WTC11 (cell line): ENCODE results near the gene PPIB. TPM values are rescaled to one million over a fixed set of nuclear protein-coding genes. Genes with fewer than 3 reads are reported as not detected.

Experiments used
- ATAC-seq: fragments of 200-7000 bp; cut with Tn5 transposase; 2 replicates; pipeline ENCODE4 v1.10.0; 2021; ENCODE audit warnings: mild to moderate bottlenecking, moderate library complexity
- CTCF ChIA-PET: fragments of 300-600 bp; sonication (Branson Sonifier 250); formaldehyde crosslinking; loops from one replicate; lab custom pipeline; 2021; ENCODE audit warnings: antibody characterized with exemption; lab: Charles Lee
- POLR2A ChIA-PET: fragments of 350-600 bp; sonication (Branson Sonifier 250); formaldehyde crosslinking; loops from one replicate; lab custom pipeline; 2021; ENCODE audit warnings: antibody characterized with exemption; lab: Charles Lee
- DNase-seq: peaks from one replicate; pipeline ENCODE4 v3.0.0; 2021; ENCODE audit warnings: low spot score
- H3K27ac Mint-ChIP-seq: 2 replicates; pipeline ENCODE4 v1.8.0; 2021; ENCODE audit warnings: mixed read lengths
- H3K27me3 Mint-ChIP-seq: 2 replicates; pipeline ENCODE4 v1.8.0; 2021; ENCODE audit warnings: low read depth, mild to moderate bottlenecking, moderate library complexity, mixed read lengths
- H3K36me3 Mint-ChIP-seq: 2 replicates; pipeline ENCODE4 v1.8.0; 2021; ENCODE audit warnings: mixed read lengths
- H3K4me1 Mint-ChIP-seq: 2 replicates; pipeline ENCODE4 v1.8.0; 2022; ENCODE audit warnings: mixed read lengths
- H3K4me3 Mint-ChIP-seq: 2 replicates; pipeline ENCODE4 v1.8.0; 2021; ENCODE audit warnings: mild to moderate bottlenecking, moderate library complexity, mixed read lengths
- H3K9me3 Mint-ChIP-seq: 2 replicates; pipeline ENCODE4 v1.8.0; 2021; ENCODE audit warnings: mixed read lengths
- ARID4B ChIP-seq: sonication (generic); formaldehyde crosslinking; IDR thresholded peaks from 2 replicates; pipeline ENCODE4 v1.8.0; 2023; ENCODE audit warnings: missing genetic modification reagents, mild to moderate bottlenecking, borderline replicate concordance
- CBFB ChIP-seq: sonication (generic); formaldehyde crosslinking; IDR thresholded peaks from 2 replicates; pipeline ENCODE4 v1.8.1; 2022; ENCODE audit warnings: mild to moderate bottlenecking, low read depth, missing genetic modification reagents
- CTCF ChIP-seq: fragments of 200-600 bp; IDR thresholded peaks from 2 replicates; pipeline ENCODE4 v1.8.0; 2022; ENCODE audit warnings: antibody characterized with exemption
- FOXJ3 ChIP-seq: sonication (generic); formaldehyde crosslinking; IDR thresholded peaks from 2 replicates; pipeline ENCODE4 v1.9.0; 2021; ENCODE audit warnings: missing genetic modification reagents, mild to moderate bottlenecking, borderline replicate concordance
- HMGA2 ChIP-seq: fragments of 250-450 bp; sonication (Bioruptor Pico); IDR thresholded peaks from 2 replicates; pipeline ENCODE4 v1.4.0; 2021; ENCODE audit warnings: mild to moderate bottlenecking, moderate library complexity
- IRF2 ChIP-seq: sonication (generic); formaldehyde crosslinking; IDR thresholded peaks from 2 replicates; pipeline ENCODE4 v1.8.0; 2022; ENCODE audit warnings: low read depth, missing genetic modification reagents, borderline replicate concordance
- MLX ChIP-seq: sonication (generic); formaldehyde crosslinking; IDR thresholded peaks from 2 replicates; pipeline ENCODE4 v1.8.1; 2023; ENCODE audit warnings: mild to moderate bottlenecking, missing genetic modification reagents, moderate library complexity
- MXD4 ChIP-seq: fragments of 250-450 bp; sonication (Bioruptor Pico); IDR thresholded peaks from 2 replicates; pipeline ENCODE4 v1.8.0; 2021; ENCODE audit warnings: mild to moderate bottlenecking, moderate library complexity, borderline replicate concordance
- MYBL2 ChIP-seq: sonication (generic); formaldehyde crosslinking; IDR thresholded peaks from 2 replicates; pipeline ENCODE4 v1.8.1; 2023; ENCODE audit warnings: mild to moderate bottlenecking, moderate library complexity, missing genetic modification reagents
- NFE2L1 ChIP-seq: sonication (generic); formaldehyde crosslinking; IDR thresholded peaks from 2 replicates; pipeline ENCODE4 v1.8.1; 2023; ENCODE audit warnings: missing genetic modification reagents
- NFYB ChIP-seq: sonication (generic); formaldehyde crosslinking; conservative IDR thresholded peaks from 2 replicates; pipeline ENCODE4 v1.8.0; 2022; ENCODE audit warnings: low read depth, missing genetic modification reagents
- PRDM15 ChIP-seq: sonication (generic); formaldehyde crosslinking; IDR thresholded peaks from 2 replicates; pipeline ENCODE4 v1.8.0; 2022; ENCODE audit warnings: missing genetic modification reagents
- SP1 ChIP-seq: sonication (generic); formaldehyde crosslinking; conservative IDR thresholded peaks from 2 replicates; pipeline ENCODE4 v1.8.1; 2022; ENCODE audit warnings: missing genetic modification reagents
- TEAD4 ChIP-seq: sonication (generic); formaldehyde crosslinking; IDR thresholded peaks from 2 replicates; pipeline ENCODE4 v1.8.0; 2022; ENCODE audit warnings: mild to moderate bottlenecking, missing genetic modification reagents
- TP53 ChIP-seq: sonication (generic); formaldehyde crosslinking; IDR thresholded peaks from 2 replicates; pipeline ENCODE4 v1.8.1; 2023; ENCODE audit warnings: mild to moderate bottlenecking, missing genetic modification reagents
- ZNF317 ChIP-seq: sonication (generic); formaldehyde crosslinking; IDR thresholded peaks from 2 replicates; pipeline ENCODE4 v1.8.1; 2023; ENCODE audit warnings: low read depth, mild to moderate bottlenecking, moderate library complexity, missing genetic modification reagents, borderline replicate concordance
- ZNF532 ChIP-seq: fragments of 250-450 bp; sonication (Bioruptor Pico); IDR thresholded peaks from 2 replicates; pipeline ENCODE4 v1.9.0; 2021; ENCODE audit warnings: mild to moderate bottlenecking, borderline replicate concordance
- total RNA-seq: library from RNA; stranded (reverse); gene quantifications from 3 replicates; pipeline ENCODE4 v1.2.3, GENCODE V29; 2021

PPIB gene
- total RNA-seq, 1 experiment from 2014 or later, result 485 TPM

- H3K9me3 Mint-ChIP-seq, result no peaks in the 10 kb centered on the region
- peaks cover 34% of the 10 kb centered on the region for H3K36me3 Mint-ChIP-seq
- H3K27me3 Mint-ChIP-seq, result no peaks in the 10 kb centered on the region
- ATAC-seq (no peak), DNase-seq (no peak)
- H3K4me1 Mint-ChIP-seq, result no peaks in the 10 kb centered on the region
- H3K27ac Mint-ChIP-seq, result no peak overlapping the region
- TF ChIP-seq MLX (CRISPR knock-in tag), result no peak
- no peak for TF ChIP-seq NFYB (CRISPR knock-in tag)
- no peak for TF ChIP-seq ARID4B
- TF ChIP-seq FOXJ3, result no peak
- TF ChIP-seq TEAD4 (CRISPR knock-in tag), result no peak
- no peak for TF ChIP-seq MXD4 (CRISPR knock-in tag)
- no peak for TF ChIP-seq MYBL2 (CRISPR knock-in tag)
- TF ChIP-seq TP53, result no peak
- no peak for TF ChIP-seq CTCF
- no peak for TF ChIP-seq HMGA2 (CRISPR knock-in tag)
- no peak for TF ChIP-seq ZNF317
- no peak for TF ChIP-seq IRF2
- no peak for TF ChIP-seq SP1 (CRISPR knock-in tag)
- TF ChIP-seq CBFB (CRISPR knock-in tag), result no peak
- TF ChIP-seq NFE2L1 (CRISPR knock-in tag), result no peak
- no peak for TF ChIP-seq ZNF532
- TF ChIP-seq, all 79 proteins: peak for 0
- POLR2A ChIA-PET, result no interaction called here
- no peak overlapping the region for H3K4me3 Mint-ChIP-seq
- CTCF ChIA-PET, result interaction anchor here (1.9 kb wide), 1 partner anchor 31 kb away, joined by 6 read pairs; no protein-coding TSS in a partner anchor
Observed at GRCh38 chr15:64122444-64122843, 40.4 kb downstream of the PPIB start.

GRCh38 chr15:64121614-64122013, 41.2 kb downstream of the PPIB start:
- CTCF ChIA-PET, result interaction anchor here (1.9 kb wide), 1 partner anchor 31 kb away, joined by 6 read pairs; no protein-coding TSS in a partner anchor
- H3K27me3 Mint-ChIP-seq, result no peaks in the 10 kb centered on the region
- no peak overlapping the region for H3K4me3 Mint-ChIP-seq
- H3K27ac Mint-ChIP-seq, result peak overlapping the region; percentile 7; the same call in 1 of the 2 replicates
- ATAC-seq (no peak), DNase-seq (no peak)
- H3K4me1 Mint-ChIP-seq, result no peaks in the 10 kb centered on the region
- TF ChIP-seq PRDM15 (CRISPR knock-in tag) (no peak), ARID4B (no peak)
- H3K9me3 Mint-ChIP-seq, result no peaks in the 10 kb centered on the region
- H3K36me3 Mint-ChIP-seq, result peaks cover 27% of the 10 kb centered on the region
- POLR2A ChIA-PET, result no interaction called here
